ENCODE measurements around the gene SCAMP1.

The SCAMP1 gene

DNA sequence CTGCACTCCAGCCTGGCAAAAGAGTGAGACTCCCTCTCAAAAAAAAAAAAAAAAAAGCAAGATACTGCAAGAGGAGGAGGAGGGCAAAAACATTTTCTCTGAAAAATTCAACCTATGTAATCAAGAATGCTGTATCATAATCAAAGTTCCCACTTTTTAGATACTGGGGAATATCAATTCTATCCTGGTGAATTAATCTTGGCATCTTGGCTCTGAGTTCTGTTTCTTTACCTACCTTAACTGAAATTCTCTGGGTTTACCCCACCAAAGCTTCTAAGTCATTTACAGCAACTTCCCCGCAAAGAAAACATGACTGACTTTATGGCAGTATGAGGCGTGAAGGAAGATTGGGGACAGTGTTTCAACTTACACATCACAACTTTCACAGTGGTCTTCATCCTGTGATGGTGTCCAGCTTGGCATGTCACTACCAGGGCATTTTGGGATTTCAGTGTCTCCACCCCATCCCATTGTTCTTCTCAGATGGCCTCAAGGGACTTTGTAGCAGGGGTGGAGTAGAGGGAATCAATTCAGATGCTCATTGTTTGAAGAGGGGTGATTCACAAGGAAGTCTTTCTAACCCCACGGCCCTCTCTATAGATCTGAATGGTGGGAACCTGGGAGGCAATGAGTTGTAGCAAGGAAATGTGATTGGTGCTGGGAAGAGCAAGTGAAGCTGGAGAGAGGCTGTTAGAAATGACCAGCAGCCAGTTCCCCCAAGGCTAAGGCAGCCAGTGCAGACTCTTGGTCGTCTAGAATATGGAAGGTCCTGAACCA lies 130.5 kb downstream of the SCAMP1 start:
- Histone ChIP-seq H3K27ac (ENCODE audit: low read depth, low read length, poor library complexity, severe bottlenecking) (peak overlapping the region; percentile 98), H3K4me1 (ENCODE audit: insufficient read depth, low read length, severe bottlenecking) (peaks cover 29% of the 10 kb centered on the region), H3K9me2 (ENCODE audit: low read depth, low read length) (no peaks in the 10 kb centered on the region), H3K9me3 (ENCODE audit: low read length) (no peaks in the 10 kb centered on the region), H4K20me1 (ENCODE audit: insufficient read depth, low read length) (no peaks in the 10 kb centered on the region), H2AFZ (ENCODE audit: low read length) (no peak overlapping the region), H3K36me3 (ENCODE audit: insufficient read depth, low read length) (peaks cover 66% of the 10 kb centered on the region), H3K27me3 (ENCODE audit: insufficient read depth, low read length) (no peaks in the 10 kb centered on the region), H3F3A (ENCODE audit: insufficient read depth, low read length) (no peaks in the 10 kb centered on the region), H3K4me3 (ENCODE audit: low read depth, low read length, poor library complexity, severe bottlenecking) (no peak overlapping the region), H3K4me2 (ENCODE audit: low read length) (no peak overlapping the region), H3K9ac (ENCODE audit: low read length) (no peak overlapping the region), H3K79me2 (ENCODE audit: insufficient read depth, low read length) (peaks cover 7% of the 10 kb centered on the region)
- TF ChIP-seq EZH2 (IDR thresholded peaks at IDR 0.05; ENCODE audit: borderline replicate concordance, low read length) (no peak), CTCF (IDR thresholded peaks at IDR 0.05; ENCODE audit: low read length) (no peak)

- Histone ChIP-seq H3K36me3 (ENCODE audit: insufficient read depth, low read length) (peaks cover 54% of the 10 kb centered on the region), H3K4me1 (ENCODE audit: insufficient read depth, low read length, severe bottlenecking) (peaks cover 42% of the 10 kb centered on the region), H3K9me2 (ENCODE audit: low read depth, low read length) (no peaks in the 10 kb centered on the region), H3K9me3 (ENCODE audit: low read length) (no peaks in the 10 kb centered on the region), H4K20me1 (ENCODE audit: insufficient read depth, low read length) (no peaks in the 10 kb centered on the region), H3K9ac (ENCODE audit: low read length) (no peak overlapping the region), H3K79me2 (ENCODE audit: insufficient read depth, low read length) (peaks cover 19% of the 10 kb centered on the region), H3K4me3 (ENCODE audit: low read depth, low read length, poor library complexity, severe bottlenecking) (no peak overlapping the region), H3K4me2 (ENCODE audit: low read length) (no peak overlapping the region), H2AFZ (ENCODE audit: low read length) (no peak overlapping the region), H3K27me3 (ENCODE audit: insufficient read depth, low read length) (no peaks in the 10 kb centered on the region), H3F3A (ENCODE audit: insufficient read depth, low read length) (no peaks in the 10 kb centered on the region), H3K27ac (ENCODE audit: low read depth, low read length, poor library complexity, severe bottlenecking) (peak overlapping the region; percentile 98)
- TF ChIP-seq EZH2 (IDR thresholded peaks at IDR 0.05; ENCODE audit: borderline replicate concordance, low read length) = no peak
- TF ChIP-seq CTCF (IDR thresholded peaks at IDR 0.05; ENCODE audit: low read length) = peak; percentile 37; the same call in 1 of the 2 replicates
These were observed 131.8 kb downstream of the SCAMP1 start for GRCh38 chr5:78492224-78492623.

DNA sequence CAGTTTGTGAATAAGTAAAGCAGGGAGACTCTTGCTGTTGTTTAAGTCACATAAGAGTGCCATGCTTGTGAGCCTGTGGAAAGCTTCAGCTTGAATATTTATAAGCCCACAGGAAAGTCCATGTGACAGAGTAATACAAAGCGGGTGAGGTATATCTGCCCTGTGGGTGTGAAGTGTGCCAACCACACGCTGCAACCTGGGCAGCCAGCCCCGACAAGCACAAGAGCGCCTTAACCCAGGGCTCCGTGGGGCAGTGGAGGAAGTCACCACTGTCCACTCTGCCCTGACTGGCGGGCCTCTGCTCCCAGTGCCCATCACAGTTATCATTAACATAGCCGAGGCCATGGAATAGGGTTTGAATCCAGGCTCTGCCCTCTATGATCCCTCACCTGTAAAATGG lies 132.2 kb downstream of the SCAMP1 start:
- Histone ChIP-seq H3K9ac (ENCODE audit: low read length) (no peak overlapping the region), H3K4me3 (ENCODE audit: low read depth, low read length, poor library complexity, severe bottlenecking) (no peak overlapping the region), H3K27ac (ENCODE audit: low read depth, low read length, poor library complexity, severe bottlenecking) (peak overlapping the region; percentile 98), H3K9me2 (ENCODE audit: low read depth, low read length) (no peaks in the 10 kb centered on the region), H3K4me2 (ENCODE audit: low read length) (no peak overlapping the region), H3K9me3 (ENCODE audit: low read length) (no peaks in the 10 kb centered on the region), H2AFZ (ENCODE audit: low read length) (no peak overlapping the region), H3K36me3 (ENCODE audit: insufficient read depth, low read length) (peaks cover 49% of the 10 kb centered on the region), H4K20me1 (ENCODE audit: insufficient read depth, low read length) (no peaks in the 10 kb centered on the region), H3K79me2 (ENCODE audit: insufficient read depth, low read length) (peaks cover 21% of the 10 kb centered on the region), H3K4me1 (ENCODE audit: insufficient read depth, low read length, severe bottlenecking) (peaks cover 46% of the 10 kb centered on the region), H3F3A (ENCODE audit: insufficient read depth, low read length) (no peaks in the 10 kb centered on the region), H3K27me3 (ENCODE audit: insufficient read depth, low read length) (no peaks in the 10 kb centered on the region)
- TF ChIP-seq EZH2 (IDR thresholded peaks at IDR 0.05; ENCODE audit: borderline replicate concordance, low read length) (no peak), CTCF (IDR thresholded peaks at IDR 0.05; ENCODE audit: low read length) (no peak)

Data from OCI-LY1 (cell line).